Fibroblast of mammary gland (primary cell): ENCODE results near the gene FGD3.

ENCODE experiments used
- DNase-seq: peaks from one replicate; pipeline ENCODE4 v3.0.0-alpha.2; 2010; ENCODE audit warnings: low read depth
- H3K4me3 ChIP-seq: 2 replicates; pipeline ENCODE4 v1.5.1; 2011; ENCODE audit warnings: low read depth, mild to moderate bottlenecking, low read length, moderate library complexity; ENCODE audit not compliant: control insufficient read depth
- TF ChIP-seq, protein P1 (sequence below): conservative IDR thresholded peaks from 2 replicates; pipeline ENCODE4 v1.5.1; 2011; ENCODE audit warnings: low read depth, low read length, inconsistent platforms; ENCODE audit not compliant: control insufficient read depth, insufficient read depth

Gene FGD3

DNA sequence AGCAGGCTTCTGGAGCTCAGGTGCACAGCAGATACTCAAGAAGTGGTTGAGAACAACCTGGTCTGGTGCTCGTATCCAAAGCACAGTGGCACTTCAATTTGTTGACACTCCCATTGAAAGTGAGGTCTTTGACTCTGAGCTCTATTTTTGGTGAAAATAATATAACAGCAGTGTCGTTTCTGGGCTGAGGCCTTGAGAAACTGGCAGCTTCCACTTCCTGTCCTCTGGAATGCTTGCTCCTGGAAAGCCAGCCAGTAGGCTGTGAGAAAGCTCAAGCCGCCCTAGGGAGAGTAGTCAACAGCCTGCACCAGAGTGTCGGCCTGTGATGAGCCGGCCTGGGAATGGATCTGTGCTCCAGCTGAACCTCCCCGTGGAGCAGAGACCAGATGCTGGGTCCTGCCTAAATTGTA lies 104.4 kb downstream of the FGD3 start:
- peak; percentile 28 for DNase-seq
- no peak overlapping the region for H3K4me3 ChIP-seq
- TF ChIP-seq, protein P1, sequence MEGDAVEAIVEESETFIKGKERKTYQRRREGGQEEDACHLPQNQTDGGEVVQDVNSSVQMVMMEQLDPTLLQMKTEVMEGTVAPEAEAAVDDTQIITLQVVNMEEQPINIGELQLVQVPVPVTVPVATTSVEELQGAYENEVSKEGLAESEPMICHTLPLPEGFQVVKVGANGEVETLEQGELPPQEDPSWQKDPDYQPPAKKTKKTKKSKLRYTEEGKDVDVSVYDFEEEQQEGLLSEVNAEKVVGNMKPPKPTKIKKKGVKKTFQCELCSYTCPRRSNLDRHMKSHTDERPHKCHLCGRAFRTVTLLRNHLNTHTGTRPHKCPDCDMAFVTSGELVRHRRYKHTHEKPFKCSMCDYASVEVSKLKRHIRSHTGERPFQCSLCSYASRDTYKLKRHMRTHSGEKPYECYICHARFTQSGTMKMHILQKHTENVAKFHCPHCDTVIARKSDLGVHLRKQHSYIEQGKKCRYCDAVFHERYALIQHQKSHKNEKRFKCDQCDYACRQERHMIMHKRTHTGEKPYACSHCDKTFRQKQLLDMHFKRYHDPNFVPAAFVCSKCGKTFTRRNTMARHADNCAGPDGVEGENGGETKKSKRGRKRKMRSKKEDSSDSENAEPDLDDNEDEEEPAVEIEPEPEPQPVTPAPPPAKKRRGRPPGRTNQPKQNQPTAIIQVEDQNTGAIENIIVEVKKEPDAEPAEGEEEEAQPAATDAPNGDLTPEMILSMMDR = no peak

DNA sequence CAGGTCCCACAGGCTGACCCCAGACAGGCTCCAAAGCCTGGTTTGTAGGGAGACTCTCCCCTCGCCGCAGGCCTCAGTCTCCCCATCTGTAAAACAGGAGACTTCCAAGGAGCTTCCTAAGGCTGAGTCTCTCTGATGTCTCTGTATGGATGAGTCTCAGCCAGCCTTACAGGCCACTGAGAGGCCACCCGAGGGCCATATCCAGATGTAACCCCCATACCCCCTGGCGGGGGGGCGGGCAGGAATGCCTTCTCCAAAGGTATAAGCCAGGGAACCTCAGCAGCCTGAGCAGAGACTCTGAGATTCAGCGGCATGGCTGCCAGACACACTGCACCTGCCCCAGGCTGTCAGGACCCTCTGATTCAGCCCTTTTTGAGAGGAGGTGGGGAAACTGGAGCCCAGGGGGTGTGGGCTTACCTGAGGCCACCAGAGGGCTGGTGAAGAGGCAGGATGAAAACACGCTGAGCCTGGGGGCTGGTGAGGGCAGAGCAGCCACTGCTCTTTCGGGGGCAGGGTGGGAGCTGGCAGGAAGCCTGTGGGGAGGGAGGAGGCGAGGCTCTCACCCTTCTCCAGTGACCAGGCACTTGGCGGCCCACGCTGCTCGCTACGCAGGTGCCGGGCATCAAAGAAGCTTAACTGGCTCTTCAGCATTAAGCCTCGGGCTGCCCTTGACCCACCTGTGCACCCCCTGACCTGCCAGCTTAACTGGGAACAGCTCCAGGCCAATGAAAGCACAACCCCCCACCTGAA lies 105.6 kb downstream of the FGD3 start:
- DNase-seq = no peak
- no peak overlapping the region for H3K4me3 ChIP-seq
- TF ChIP-seq, protein P1 = no peak

DNA sequence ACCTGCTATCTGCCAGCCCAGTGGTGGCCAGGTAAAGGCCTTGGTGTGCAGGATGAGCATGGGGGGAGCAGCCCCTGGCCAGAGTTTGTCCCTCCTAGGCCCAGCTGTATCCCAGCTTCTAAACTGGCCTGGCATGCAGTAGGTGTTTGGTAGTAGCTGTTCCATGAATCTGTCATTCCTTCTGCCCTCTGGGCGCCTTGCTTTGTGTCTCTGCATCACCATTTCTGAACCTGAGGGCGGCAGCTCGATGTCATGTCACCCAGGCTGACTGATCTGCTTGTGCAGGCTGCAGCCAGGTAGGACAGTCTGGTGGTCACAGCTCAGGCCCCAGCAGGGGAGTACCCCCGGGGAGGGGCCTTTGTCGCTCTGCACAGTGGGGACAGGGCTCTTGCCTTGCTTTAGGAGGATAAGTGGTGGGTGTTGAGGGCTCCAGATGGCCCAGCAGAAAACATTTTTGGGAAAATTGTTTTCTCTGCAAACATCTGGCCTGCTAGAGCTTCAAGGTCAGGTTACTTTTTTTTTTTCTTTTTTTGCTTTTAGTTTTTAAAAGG lies 106.5 kb downstream of the FGD3 start:
- no peak overlapping the region for H3K4me3 ChIP-seq
- no peak for DNase-seq
- TF ChIP-seq, protein P1 = no peak

- no peak overlapping the region for H3K4me3 ChIP-seq
- TF ChIP-seq, protein P1 = no peak
- DNase-seq = no peak
Observed at GRCh38 chr9:93054758-93055704, 107.7 kb downstream of the FGD3 start.

GRCh38 chr9:93057042-93057702 lies 109.8 kb downstream of the FGD3 start:
- DNase-seq = no peak
- H3K4me3 ChIP-seq = no peak overlapping the region
- TF ChIP-seq, protein P1 = no peak

DNA sequence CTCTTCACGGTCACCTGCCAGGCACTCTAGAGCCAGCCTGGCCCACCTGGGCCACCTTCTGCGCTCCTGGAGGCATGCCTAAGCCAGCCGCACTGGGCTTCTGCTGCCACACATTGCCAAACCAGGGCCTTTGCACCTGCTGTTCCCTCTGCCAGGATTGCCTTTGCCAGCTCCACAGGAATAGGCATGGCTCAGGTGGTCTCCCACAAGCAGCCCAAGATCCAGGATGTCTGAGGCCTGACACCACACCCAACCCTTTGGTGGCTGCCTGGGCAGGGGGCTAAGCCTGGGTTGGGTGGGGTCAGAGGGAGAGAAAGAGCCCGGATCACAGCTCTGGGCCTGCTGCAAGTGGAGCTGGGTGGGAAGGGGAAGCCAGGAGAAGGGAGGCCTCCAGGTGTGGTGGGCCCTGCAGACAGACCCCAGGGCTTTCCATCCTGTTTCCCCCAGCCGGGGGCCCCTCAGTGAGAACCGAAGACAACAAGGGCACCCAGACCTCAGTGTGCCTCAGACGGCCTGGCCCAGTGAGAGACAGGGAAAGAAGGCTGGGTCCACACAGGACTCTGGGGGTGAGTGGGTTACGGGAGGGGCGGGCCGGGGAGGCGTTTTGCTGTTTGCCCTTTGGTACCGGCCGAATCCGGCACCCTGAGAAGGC lies 110.5 kb downstream of the FGD3 start:
- TF ChIP-seq, protein P1 = no peak
- no peak overlapping the region for H3K4me3 ChIP-seq
- DNase-seq = no peak
